ENCODE data around the gene CLEC3A.

DNA sequence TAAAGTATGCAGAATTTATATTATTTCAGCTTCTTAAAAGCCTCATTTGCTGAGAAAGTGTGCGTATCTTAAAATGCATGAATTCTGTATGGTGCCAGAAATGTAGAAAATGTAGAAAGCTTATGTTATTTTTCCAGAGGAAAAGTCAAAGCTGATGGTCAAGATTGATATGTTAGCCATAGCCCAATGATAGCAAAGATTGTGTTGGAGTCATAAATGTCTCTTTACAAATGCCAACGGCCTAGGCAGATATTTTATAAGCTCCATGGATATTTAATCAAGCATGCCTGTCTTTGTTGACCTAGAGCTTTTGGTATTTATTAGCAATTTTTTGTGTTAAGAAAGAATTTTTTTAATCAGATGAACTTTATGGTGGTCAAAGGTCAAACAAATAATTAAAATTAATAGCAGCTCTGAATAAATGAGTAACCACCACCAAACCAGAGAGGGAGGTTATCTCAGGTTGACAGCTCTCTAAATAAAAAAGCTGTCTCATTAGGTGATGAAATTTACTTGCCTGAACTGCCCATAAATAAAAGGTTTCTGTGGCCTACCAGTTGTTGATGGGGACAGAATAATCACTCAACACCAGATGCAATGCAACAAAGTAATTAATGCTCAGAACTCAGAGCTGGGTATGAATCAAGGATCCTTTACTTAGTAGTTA is 28.5 kb downstream of the CLEC3A start:
- TF ChIP-seq, protein P1, sequence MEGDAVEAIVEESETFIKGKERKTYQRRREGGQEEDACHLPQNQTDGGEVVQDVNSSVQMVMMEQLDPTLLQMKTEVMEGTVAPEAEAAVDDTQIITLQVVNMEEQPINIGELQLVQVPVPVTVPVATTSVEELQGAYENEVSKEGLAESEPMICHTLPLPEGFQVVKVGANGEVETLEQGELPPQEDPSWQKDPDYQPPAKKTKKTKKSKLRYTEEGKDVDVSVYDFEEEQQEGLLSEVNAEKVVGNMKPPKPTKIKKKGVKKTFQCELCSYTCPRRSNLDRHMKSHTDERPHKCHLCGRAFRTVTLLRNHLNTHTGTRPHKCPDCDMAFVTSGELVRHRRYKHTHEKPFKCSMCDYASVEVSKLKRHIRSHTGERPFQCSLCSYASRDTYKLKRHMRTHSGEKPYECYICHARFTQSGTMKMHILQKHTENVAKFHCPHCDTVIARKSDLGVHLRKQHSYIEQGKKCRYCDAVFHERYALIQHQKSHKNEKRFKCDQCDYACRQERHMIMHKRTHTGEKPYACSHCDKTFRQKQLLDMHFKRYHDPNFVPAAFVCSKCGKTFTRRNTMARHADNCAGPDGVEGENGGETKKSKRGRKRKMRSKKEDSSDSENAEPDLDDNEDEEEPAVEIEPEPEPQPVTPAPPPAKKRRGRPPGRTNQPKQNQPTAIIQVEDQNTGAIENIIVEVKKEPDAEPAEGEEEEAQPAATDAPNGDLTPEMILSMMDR (IDR thresholded peaks at IDR 0.05) = no peak
- no peak for TF ChIP-seq POLR2A (IDR thresholded peaks at IDR 0.05)
